COLO668 (cell line): ENCODE measurements around the gene KLHL1.
A peak's percentile ranks its signal among the peaks of the same experiment; 100 is the strongest.

Experiments used
- DNase-seq: peaks from one replicate; lab custom pipeline; 2025; ENCODE audit not compliant: unreplicated experiment; lab: John Stamatoyannopoulos, UW

The KLHL1 gene

DNA sequence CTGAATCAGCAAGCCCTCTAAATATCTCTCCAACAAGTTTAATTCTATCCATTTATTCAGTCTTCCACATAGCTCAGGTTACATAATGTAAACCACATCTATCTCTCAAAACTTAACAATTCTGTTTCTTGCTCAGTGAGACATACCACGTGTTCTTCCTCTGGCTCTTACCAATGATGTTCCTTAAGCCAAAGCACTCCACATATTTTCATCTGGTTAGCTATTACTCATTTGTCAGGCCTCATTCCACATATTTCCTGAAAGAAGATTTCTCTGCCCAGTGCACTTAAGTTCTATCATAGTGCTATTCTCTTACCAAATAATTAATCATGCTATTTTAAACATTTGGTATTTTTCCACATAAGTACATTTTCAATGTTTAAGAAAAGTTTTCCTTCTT, 403.9 kb downstream of the KLHL1 start:
- no peak for DNase-seq

DNA sequence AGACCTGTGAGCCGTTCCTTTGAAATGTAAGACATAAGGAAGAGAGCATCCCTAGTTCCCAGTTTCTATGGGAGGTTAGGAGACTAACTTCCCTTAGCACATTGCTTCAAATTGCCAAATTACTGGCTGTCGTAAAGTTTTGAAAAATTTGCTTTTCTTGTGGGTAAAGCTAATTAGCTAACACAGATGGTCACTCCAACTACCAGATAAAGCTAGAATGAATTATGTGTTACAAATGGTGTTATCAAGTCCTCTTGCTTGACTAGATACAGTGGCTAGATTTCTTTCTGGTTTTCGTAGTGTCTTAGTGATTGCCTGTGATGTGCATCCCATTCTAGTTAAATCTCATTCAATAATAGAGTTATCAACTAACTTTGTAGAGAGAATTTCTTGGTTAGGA, 417.3 kb downstream of the KLHL1 start:
- DNase-seq, result no peak

DNA sequence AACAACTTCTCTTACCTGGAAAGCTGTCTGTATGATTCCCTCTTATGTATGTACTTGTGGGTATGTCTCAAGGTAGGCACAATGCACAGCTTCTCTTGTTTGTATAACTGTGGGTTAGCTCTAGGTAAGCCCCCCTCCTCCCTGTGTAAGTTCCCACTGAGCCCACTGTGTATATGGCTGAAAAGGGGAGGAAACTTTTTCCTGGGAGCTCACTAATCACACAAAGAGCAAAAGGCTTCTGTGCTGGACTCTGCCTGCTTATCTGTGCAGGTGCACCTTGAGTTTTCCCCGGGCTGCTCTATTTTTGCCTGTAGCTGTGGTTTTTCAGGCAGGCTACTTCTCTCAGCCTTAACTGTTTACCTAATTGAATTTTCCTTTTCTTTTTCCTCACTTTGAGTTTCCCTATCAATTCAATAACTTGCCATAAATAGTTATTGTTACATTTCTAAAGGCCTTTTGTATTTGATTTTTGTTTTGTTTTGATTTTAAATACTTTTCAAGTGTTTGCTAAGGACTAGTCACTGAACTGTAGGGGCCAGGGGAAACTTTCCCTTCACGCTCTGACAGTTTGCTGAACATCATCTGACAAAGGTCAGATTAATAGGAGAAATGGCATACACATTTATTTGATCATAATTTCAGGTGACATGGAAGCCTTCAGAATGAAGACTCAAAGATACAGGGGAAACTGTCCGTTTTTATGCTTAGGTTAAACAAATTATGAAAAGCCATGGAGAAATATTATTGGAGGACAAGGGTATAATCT, 424.1 kb downstream of the KLHL1 start:
- peak; percentile 49 for DNase-seq

DNA sequence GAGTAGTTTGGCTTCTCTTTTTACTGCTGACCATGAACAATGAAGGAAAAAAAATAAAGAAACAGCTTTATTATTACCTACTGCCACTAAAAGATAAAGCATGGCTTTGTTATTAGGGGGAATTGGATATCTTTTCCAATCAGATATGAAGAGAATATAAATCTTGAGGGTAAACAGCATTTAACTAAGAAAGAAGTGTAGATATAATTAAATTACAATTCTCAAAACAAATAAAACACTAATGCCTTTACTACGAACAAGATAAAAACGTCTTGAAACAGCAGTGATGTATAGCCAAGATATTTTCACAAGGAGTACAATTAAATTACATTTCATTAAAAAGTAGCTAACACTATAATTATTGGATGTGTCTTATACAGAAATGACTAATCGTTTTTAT, 426.5 kb downstream of the KLHL1 start:
- no peak for DNase-seq

DNA sequence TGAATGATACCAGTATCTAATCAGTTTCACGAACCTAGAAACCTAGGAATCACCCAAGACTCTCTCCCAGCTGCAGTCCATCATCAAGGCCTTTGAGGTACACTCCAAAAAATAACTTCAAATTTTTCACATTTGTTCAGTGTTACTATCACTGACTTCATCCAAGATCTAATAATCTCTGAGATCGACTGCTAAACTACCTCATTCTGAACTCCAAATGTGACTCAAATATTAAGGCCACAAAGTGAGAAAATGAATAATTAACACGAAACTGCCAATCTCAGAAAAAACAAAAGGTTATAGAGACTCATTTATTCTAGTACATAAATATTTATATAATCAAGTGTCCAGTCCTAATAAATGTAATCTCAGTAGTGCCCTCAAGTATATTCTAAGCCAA, 430.9 kb downstream of the KLHL1 start:
- DNase-seq, result no peak

DNA sequence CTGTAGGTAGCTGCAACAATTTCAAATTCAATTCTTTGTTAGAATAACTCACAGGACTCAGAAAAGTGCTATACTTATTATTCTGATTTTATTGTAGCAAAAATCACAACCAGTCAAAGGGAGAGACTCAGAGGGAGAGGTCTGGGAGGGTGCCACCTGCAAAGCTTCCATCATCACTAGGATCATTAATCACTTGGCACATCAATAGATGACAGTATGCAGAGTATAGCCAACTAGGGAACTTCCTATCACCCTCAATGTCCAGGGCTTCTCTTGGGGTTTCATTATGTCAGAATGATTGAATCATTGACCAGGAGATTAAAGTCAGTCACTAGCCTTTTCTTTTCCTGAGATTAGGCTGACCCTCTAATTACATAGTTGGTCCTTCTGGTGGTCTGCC, 432.0 kb downstream of the KLHL1 start:
- DNase-seq, result no peak

DNA sequence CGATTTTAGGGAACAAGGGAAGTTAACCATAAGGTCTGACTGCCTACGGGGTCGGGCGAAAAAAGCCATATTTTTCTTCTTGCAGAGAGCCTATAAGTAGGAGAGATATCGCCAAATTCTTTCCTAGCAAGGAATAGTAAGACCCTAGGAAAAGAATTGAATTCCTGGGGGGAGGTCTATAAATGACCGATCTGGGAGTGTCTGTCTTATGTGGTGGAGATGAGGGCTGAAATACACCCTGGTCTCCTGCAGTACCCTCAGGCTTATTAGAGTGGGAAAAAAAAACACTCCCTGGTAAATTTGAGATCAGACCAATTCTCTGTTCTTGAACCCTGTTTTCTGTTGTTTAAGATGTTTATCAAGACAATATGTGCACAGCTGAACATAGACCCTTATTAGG, 448.1 kb downstream of the KLHL1 start:
- DNase-seq, result no peak

DNA sequence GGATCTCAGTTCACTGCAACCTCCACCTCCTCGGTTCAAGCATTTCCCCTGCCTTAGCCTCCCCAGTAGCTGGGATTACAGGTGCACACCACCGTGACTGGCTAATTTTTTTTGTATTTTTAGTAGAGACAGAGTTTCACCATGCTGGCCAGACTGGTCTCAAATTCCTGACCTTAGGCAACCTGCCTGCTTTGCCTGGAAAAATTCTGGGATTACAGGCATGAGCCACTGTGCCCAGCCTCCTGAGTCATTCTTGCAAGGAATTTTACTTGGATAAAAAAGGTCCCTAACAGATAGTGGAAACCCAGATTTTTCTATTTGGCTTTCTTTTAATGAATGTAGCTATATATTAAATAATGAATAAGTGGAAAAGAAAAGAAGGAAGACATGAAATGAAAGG, 450.6 kb downstream of the KLHL1 start:
- DNase-seq, result no peak

DNA sequence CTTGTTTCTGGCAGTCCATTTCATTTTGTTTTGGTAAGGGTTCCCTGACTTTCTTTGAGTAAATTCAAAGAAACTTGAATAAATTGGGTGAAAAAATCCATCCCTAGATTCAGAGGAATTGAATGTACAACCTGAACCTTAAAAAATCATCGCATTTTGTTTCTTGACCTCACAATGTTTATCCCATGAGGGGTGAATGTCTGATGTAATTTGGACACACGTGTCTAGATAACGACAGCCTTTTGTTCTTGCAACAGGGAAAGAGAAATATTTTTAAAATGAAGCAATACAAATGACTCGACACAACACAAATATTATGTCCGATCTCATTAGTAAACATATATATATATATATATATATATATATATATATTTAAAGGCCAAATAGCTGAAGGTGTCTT, 453.9 kb downstream of the KLHL1 start:
- DNase-seq, result no peak
